IMR-90 (cell line): ENCODE measurements around the gene E4F1. TPM values are rescaled to one million over a fixed set of nuclear protein-coding genes. Genes with fewer than 3 reads are reported as not detected.
A peak's percentile ranks its signal among the peaks of the same experiment; 100 is the strongest.

Source experiments
- ATAC-seq: fragments of 200-7000 bp; cut with Tn5 transposase; 2 replicates; pipeline ENCODE4 v1.9.1; 2020; ENCODE audit warnings: low read depth, mild to moderate bottlenecking, moderate library complexity
- Bru-seq: library from RNA; stranded (reverse); fragments of 400-500 nt; gene quantifications from one replicate; lab custom pipeline; 2021; lab: Mats Ljungman, UMichigan
- BruChase-seq, 2 experiments: library from RNA; stranded (reverse); fragments of 400-500 nt; gene quantifications; one replicate each; lab custom pipeline; 2021; lab: Mats Ljungman, UMichigan
- BruUV-seq: library from RNA; stranded (reverse); fragments of 400-500 nt; replicated peaks from 2 replicates; lab custom pipeline; 2021; lab: Mats Ljungman, UMichigan
- CTCF ChIA-PET: fragments of 300-600 bp; formaldehyde crosslinking; extraction: SDS; loops from one replicate; lab custom pipeline; 2021; ENCODE audit warnings: antibody characterized with exemption; lab: Yijun Ruan, JAX
- POLR2A ChIA-PET: fragments of 300-600 bp; sonication (Branson Sonifier 250); formaldehyde crosslinking; loops from one replicate; lab custom pipeline; 2022; ENCODE audit warnings: antibody characterized with exemption; ENCODE audit not compliant: unreplicated experiment; lab: Charles Lee
- DNase-seq: peaks from one replicate; pipeline ENCODE4 v3.0.0; 2013
- H2AFZ ChIP-seq: replicated peaks from 2 replicates; pipeline ENCODE3; 2013; ENCODE audit warnings: low read length, mild to moderate bottlenecking; ENCODE audit not compliant: poor library complexity
- H2AK5ac ChIP-seq: 2 replicates; pipeline ENCODE4 v1.6.1; 2013; ENCODE audit warnings: low read depth, low read length, inconsistent platforms
- H2AK9ac ChIP-seq: replicated peaks from 2 replicates; pipeline ENCODE3; 2013; ENCODE audit warnings: mild to moderate bottlenecking, low read depth, low read length, moderate library complexity; ENCODE audit not compliant: poor library complexity
- H2BK120ac ChIP-seq: 2 replicates; pipeline ENCODE4 v1.6.1; 2013; ENCODE audit warnings: low read depth, low read length, inconsistent platforms
- H2BK15ac ChIP-seq: 3 replicates; pipeline ENCODE4 v1.6.1; 2013; ENCODE audit warnings: low read depth, low read length, inconsistent platforms
- H2BK20ac ChIP-seq: 2 replicates; pipeline ENCODE4 v1.6.1; 2013; ENCODE audit warnings: low read depth, mild to moderate bottlenecking, inconsistent platforms, low read length, moderate library complexity
- H2BK5ac ChIP-seq: 2 replicates; pipeline ENCODE4 v1.6.1; 2013; ENCODE audit warnings: mild to moderate bottlenecking, low read depth, low read length, inconsistent platforms; ENCODE audit not compliant: poor library complexity, severe bottlenecking
- H3K14ac ChIP-seq: replicated peaks from 2 replicates; pipeline ENCODE4 v1.6.1; 2013; ENCODE audit warnings: low read depth, low read length, inconsistent platforms
- H3K18ac ChIP-seq: 2 replicates; pipeline ENCODE4 v1.6.1; 2013; ENCODE audit warnings: low read depth, low read length, control low read depth
- H3K23ac ChIP-seq: 2 replicates; pipeline ENCODE4 v1.6.1; 2013; ENCODE audit warnings: low read depth, low read length, inconsistent platforms
- H3K27ac ChIP-seq: 2 replicates; pipeline ENCODE4 v1.5.1; 2013; ENCODE audit warnings: mild to moderate bottlenecking, control low read depth, low read length; ENCODE audit not compliant: insufficient read depth
- H3K27me3 ChIP-seq: 2 replicates; pipeline ENCODE4 v1.6.1; 2013; ENCODE audit warnings: low read length; ENCODE audit not compliant: control insufficient read depth, insufficient read depth
- H3K36me3 ChIP-seq: 2 replicates; pipeline ENCODE4 v1.6.1; 2013; ENCODE audit warnings: low read length, mixed read lengths; ENCODE audit not compliant: control insufficient read depth, insufficient read depth
- H3K4ac ChIP-seq: 2 replicates; pipeline ENCODE4 v1.6.1; 2013; ENCODE audit warnings: low read depth, low read length, inconsistent platforms
- H3K4me1 ChIP-seq: 2 replicates; pipeline ENCODE4 v1.6.1; 2013; ENCODE audit warnings: low read length, mixed read lengths; ENCODE audit not compliant: control insufficient read depth, insufficient read depth
- H3K4me2 ChIP-seq: 2 replicates; pipeline ENCODE4 v1.6.1; 2013; ENCODE audit warnings: low read depth, mild to moderate bottlenecking, control low read depth, low read length, moderate library complexity
- H3K4me3 ChIP-seq: 2 replicates; pipeline ENCODE4 v1.5.1; 2013; ENCODE audit warnings: low read depth, mild to moderate bottlenecking, control low read depth, low read length, moderate library complexity; ENCODE audit not compliant: insufficient read depth
- H3K56ac ChIP-seq: 2 replicates; pipeline ENCODE4 v1.6.1; 2013; ENCODE audit warnings: low read length, inconsistent platforms; ENCODE audit not compliant: insufficient read depth; ENCODE audit errors: extremely low read depth
- H3K79me1 ChIP-seq, 2 experiments: 2 replicates each; pipeline ENCODE4 v1.6.1; 2013; ENCODE audit warnings: low read length in 2 of 2, inconsistent platforms in 1 of 2, low read depth in 1 of 2
- H3K9ac ChIP-seq: 2 replicates; pipeline ENCODE4 v1.6.1; 2013; ENCODE audit warnings: low read depth, low read length, control low read depth
- H3K9me1 ChIP-seq: 2 replicates; pipeline ENCODE4 v1.6.1; 2013; ENCODE audit warnings: low read length, inconsistent platforms; ENCODE audit not compliant: insufficient read depth
- H3K9me3 ChIP-seq: 2 replicates; pipeline ENCODE4 v1.6.1; 2013; ENCODE audit warnings: low read length; ENCODE audit not compliant: control insufficient read depth, insufficient read depth
- H4K20me1 ChIP-seq: 2 replicates; pipeline ENCODE4 v1.6.1; 2013; ENCODE audit warnings: low read length, inconsistent platforms; ENCODE audit not compliant: insufficient read depth
- H4K5ac ChIP-seq: 2 replicates; pipeline ENCODE4 v1.6.1; 2013; ENCODE audit warnings: mild to moderate bottlenecking, low read depth, low read length, control low read depth
- H4K8ac ChIP-seq, 2 experiments: 2 replicates each; pipeline ENCODE4 v1.6.1; 2013; ENCODE audit warnings: low read depth in 2 of 2, low read length in 2 of 2, control low read depth in 1 of 2, inconsistent platforms in 1 of 2
- H4K91ac ChIP-seq: 2 replicates; pipeline ENCODE4 v1.6.1; 2013; ENCODE audit warnings: low read depth, low read length, inconsistent platforms; ENCODE audit not compliant: insufficient read depth
- CEBPB ChIP-seq: IDR thresholded peaks from 2 replicates; pipeline ENCODE4 v1.6.1; 2012; ENCODE audit warnings: low read depth, low read length, improper control_type of control experiment
- CTCF ChIP-seq: conservative IDR thresholded peaks from 2 replicates; pipeline ENCODE4 v1.5.1; 2012; ENCODE audit warnings: mild to moderate bottlenecking, low read depth, low read length, improper control_type of control experiment
- FOS ChIP-seq: fragments of 150-350 bp; IDR thresholded peaks from 2 replicates; pipeline ENCODE4 v1.6.1; 2016; ENCODE audit warnings: low read depth, low read length
- MAZ ChIP-seq: IDR thresholded peaks from 2 replicates; pipeline ENCODE4 v1.6.1; 2012; ENCODE audit warnings: low read depth, mild to moderate bottlenecking, low read length, improper control_type of control experiment, moderate library complexity, borderline replicate concordance
- MXI1 ChIP-seq: IDR thresholded peaks from 2 replicates; pipeline ENCODE4 v1.6.1; 2012; ENCODE audit warnings: low read depth, mild to moderate bottlenecking, low read length, moderate library complexity, borderline replicate concordance
- POLR2A ChIP-seq: IDR thresholded peaks from 2 replicates; pipeline ENCODE4 v1.6.1; 2012; ENCODE audit warnings: mild to moderate bottlenecking, low read depth, low read length
- USF2 ChIP-seq: fragments of 150-350 bp; IDR thresholded peaks from 2 replicates; pipeline ENCODE4 v1.6.1; 2017; ENCODE audit warnings: mild to moderate bottlenecking, antibody characterized with exemption, low read length, low read depth
- WGBS, 2 experiments: methylation state at CpG; one replicate each; pipeline versions ENCODE4 v1.1.5 to v1.1.7; 2013; ENCODE audit warnings: missing lambda C conversion rate in 2 of 2; ENCODE audit not compliant: insufficient read length in 1 of 2; ENCODE audit errors: extremely low coverage in 2 of 2; 5-methylcytosine and 5-hydroxymethylcytosine counted together
- dilution Hi-C: fragments of 300-500 bp; cut with HindIII; formaldehyde crosslinking; loops from one replicate; pipeline ENCODE4 v1.14.3; 2018; ENCODE audit warnings: low sequenced_read_pairs; ENCODE audit not compliant: unreplicated experiment
- in situ Hi-C: fragments of 300-500 bp; cut with MboI; formaldehyde crosslinking; loops from 3 replicates; pipeline ENCODE4 v1.14.3; 2019; ENCODE audit warnings: low sequenced_read_pairs, inconsistent platforms, mixed read lengths
- intact Hi-C: fragments of 100-400 bp; cut with micrococcal nuclease; formaldehyde crosslinking; loops from 2 replicates; pipeline ENCODE4 v1.10.0; 2022
- long read RNA-seq: library from polyadenylated mRNA; unstranded; transcript quantifications from one replicate; pipeline ENCODE4 v2.0.0, GENCODE V29; 2021; ENCODE audit not compliant: unreplicated experiment
- polyA plus RNA-seq, 3 experiments: library from polyadenylated mRNA; depleted of rRNA; stranded (reverse); fragments of >200 nt; gene quantifications; 2 replicates each; pipeline ENCODE4 v1.2.3, GENCODE V29; 2012; ENCODE audit warnings: low replicate concordance in 1 of 3
- total RNA-seq: library from RNA; depleted of rRNA; stranded (reverse); fragments of >200 nt; gene quantifications from 2 replicates; pipeline ENCODE4 v1.2.3, GENCODE V29; 2012; rRNA removed

E4F1 gene
- 13.1 and 25.0 TPM in 2 replicates for total RNA-seq
- polyA plus RNA-seq (2012; rRNA removed) = 33.0 and 39.6 TPM in 2 replicates
- 14.6 and 22.6 TPM in 2 replicates for polyA plus RNA-seq (2012; cell fraction: cytosol; rRNA removed)
- polyA plus RNA-seq (2012; cell fraction: nucleus; rRNA removed; ENCODE audit: low replicate concordance) = 129 and 420 TPM in 2 replicates
- percentile 54 among the genes with signal in this experiment for Bru-seq, nascent RNA
- percentile 57 among the genes with signal in this experiment for BruChase-seq, experiment 1, labeled RNA remaining after a 6-hour chase
- percentile 54 among the genes with signal in this experiment for BruChase-seq, experiment 2, labeled RNA remaining after a 2-hour chase
- long read RNA-seq, transcript E4F1-201 (14 exons, 2,573 nt) = major isoform, 22 of 51 reads
- long read RNA-seq, partial matches to known transcripts = 4 of 51 reads
- long read RNA-seq, other reads (novel, unspliced or antisense) = 25 of 51 reads

- Histone ChIP-seq H3K79me1 (peaks cover 2 to 35% of the 10 kb centered on the region in 2 experiments; a peak in 2 of 4 replicates), H3K18ac (no peak within 1 kb of the TSS), H2AK5ac (peak within 1 kb of the TSS; percentile 60; the same call in 1 of the 2 replicates), H3K4ac (peak within 1 kb of the TSS; percentile 38), H3K56ac (peak within 1 kb of the TSS; percentile 26; the same call in 1 of the 2 replicates), H2BK20ac (no peak within 1 kb of the TSS), H3K4me3 (peak within 1 kb of the TSS; percentile 58), H3K9me3 (no peaks in the 10 kb centered on the region), H4K20me1 (peaks cover 18% of the 10 kb centered on the region), H3K27me3 (no peaks in the 10 kb centered on the region), H3K4me1 (peaks cover 12% of the 10 kb centered on the region), H3K36me3 (no peaks in the 10 kb centered on the region; the same call in 1 of the 2 replicates), H3K4me2 (peak within 1 kb of the TSS; percentile 97), H2AK9ac (peak within 1 kb of the TSS; percentile 94), H2BK5ac (peak within 1 kb of the TSS; percentile 43), H3K14ac (peak within 1 kb of the TSS; percentile 8; the same call in 1 of the 2 replicates), H4K8ac (peak within 1 kb of the TSS; percentile 59 to 76; a peak in 3 of 4 replicates), H3K9ac (peak within 1 kb of the TSS; percentile 70), H3K23ac (no peak within 1 kb of the TSS; the same call in 1 of the 2 replicates), H4K5ac (peak within 1 kb of the TSS; percentile 43), H2BK120ac (no peak within 1 kb of the TSS; the same call in 1 of the 2 replicates), H3K27ac (peak within 1 kb of the TSS; percentile 46), H2BK15ac (no peak within 1 kb of the TSS), H3K9me1 (peaks cover 15% of the 10 kb centered on the region; the same call in 1 of the 2 replicates), H2AFZ (peak within 1 kb of the TSS; percentile 99), H4K91ac (peak within 1 kb of the TSS; percentile 38; the same call in 1 of the 2 replicates)
- peak; percentile 99 for ATAC-seq
- intact Hi-C loops = no loop called here
- no TSS peak for BruUV-seq
- POLR2A ChIA-PET = no interaction called here
- CTCF ChIA-PET = no interaction called here
- in situ Hi-C loops = no loop called here
- no peak for TF ChIP-seq CTCF
- peak; percentile 91 for TF ChIP-seq POLR2A
- TF ChIP-seq USF2 = peak; percentile 19; the same call in 1 of the 2 replicates
- peak; percentile 99 for TF ChIP-seq CEBPB
- no peak for TF ChIP-seq FOS
- TF ChIP-seq MXI1 = peak; percentile 93
- peak; percentile 97 for TF ChIP-seq MAZ
- DNase-seq = peak; percentile 99
- 0% methylated on average over 51 of the region's 82 CpGs; no CpG with 5 or more reads in 1 of the 2 experiments for WGBS, 2 experiments
- dilution Hi-C loops = no loop called here
Measured at GRCh38 chr16:2223221-2223941, at the start of gene E4F1. TSS of gene E4F1 (plus strand) at chr16:2223591. CDS start at chr16:2223614, 23 bp downstream.
